Muscle of arm (tissue), 12 donors: Measurements from ENCODE around the gene CDK3. TPM values are rescaled to one million over a fixed set of nuclear protein-coding genes. Genes with fewer than 3 reads are reported as not detected.

ENCODE experiments used
- DNase-seq: peaks from one replicate; pipeline ENCODE4 v3.0.0-alpha.2; 2013
- polyA plus RNA-seq, 12 donors: library from polyadenylated mRNA; unstranded; fragments of 120-200 nt; gene quantifications; one replicate each; pipeline ENCODE4 v1.2.1, GENCODE V29; 2013; ENCODE audit not compliant: insufficient read length in 12 of 12

Gene CDK3
- polyA plus RNA-seq, 12 donors: 3.5 to 16.6 (median 6.9) TPM; not detected in 2

- no peak for DNase-seq
Measured at GRCh38 chr17:76013377-76013932, 12.8 kb downstream of the CDK3 start.

GRCh38 chr17:76014100-76014924, 13.7 kb downstream of the CDK3 start:
- DNase-seq: peak; percentile 59

GRCh38 chr17:76014925-76015261, 14.2 kb downstream of the CDK3 start:
- no peak for DNase-seq

GRCh38 chr17:76017481-76018339, 17.1 kb downstream of the CDK3 start:
- DNase-seq: no peak

- no peak for DNase-seq
Measured at GRCh38 chr17:76018340-76018680, 17.7 kb downstream of the CDK3 start.

- DNase-seq: no peak
Measured at GRCh38 chr17:76018801-76019200, 18.1 kb downstream of the CDK3 start.

- DNase-seq: no peak
Measured at GRCh38 chr17:76019833-76020467, 19.3 kb downstream of the CDK3 start.

GRCh38 chr17:76022285-76022684, 21.6 kb downstream of the CDK3 start:
- DNase-seq: no peak

GRCh38 chr17:76022973-76023899, 22.6 kb downstream of the CDK3 start:
- DNase-seq: no peak

- DNase-seq: no peak
Measured at GRCh38 chr17:76023900-76024237, 23.2 kb downstream of the CDK3 start.

GRCh38 chr17:76024353-76024752, 23.7 kb downstream of the CDK3 start:
- no peak for DNase-seq

GRCh38 chr17:76025294-76025693, 24.6 kb downstream of the CDK3 start:
- DNase-seq: no peak

- DNase-seq: no peak
Measured at GRCh38 chr17:76026714-76027158, 26.1 kb downstream of the CDK3 start.

GRCh38 chr17:76027159-76027839, 26.6 kb downstream of the CDK3 start, which contains the start of gene EVPL:
Gene EVPL (minus strand): TSS chr17:76027306. CDS start chr17:76027198, 108 bp downstream.
- no peak for DNase-seq

- DNase-seq: no peak
Measured at GRCh38 chr17:76032073-76032779, 31.6 kb downstream of the CDK3 start.

- DNase-seq: no peak
Measured at GRCh38 chr17:76032780-76033108, 32.1 kb downstream of the CDK3 start.

- DNase-seq: no peak
Measured at GRCh38 chr17:76033139-76033538, 32.5 kb downstream of the CDK3 start.

GRCh38 chr17:76034428-76035350, 34.0 kb downstream of the CDK3 start:
- DNase-seq: no peak
